Upper lobe of left lung (tissue), 4 donors: Measurements from ENCODE around the gene ELP5.
A peak's percentile ranks its signal among the peaks of the same experiment; 100 is the strongest.

Experiments used
- EP300 ChIP-seq, 4 donors: sonication (generic); formaldehyde crosslinking; IDR thresholded peaks; one replicate each; pipeline ENCODE4 v1.5.1; 2017; ENCODE audit warnings: antibody characterized with exemption in 4 of 4, control low read depth in 2 of 4
- POLR2A ChIP-seq, 4 donors: fragments of 450-650 bp; IDR thresholded peaks; one replicate each; pipeline ENCODE4 v1.5.1; 2016 to 2017; ENCODE audit warnings: antibody characterized with exemption in 4 of 4, mild to moderate bottlenecking in 2 of 4
- POLR2AphosphoS5 ChIP-seq, 2 donors: sonication (generic); formaldehyde crosslinking; IDR thresholded peaks; one replicate each; pipeline ENCODE4 v1.5.1; 2017; ENCODE audit warnings: antibody characterized with exemption in 2 of 2
- TF ChIP-seq, protein P1 (sequence below), 6 experiments: fragments of 450-650 bp in 4 of 6; fragments of 200-600 bp in 2 of 6; sonication (generic) in 2 of 6; IDR thresholded peaks; one replicate each; pipeline ENCODE4 v1.5.1; 2016 to 2019; ENCODE audit warnings: antibody characterized with exemption in 6 of 6

DNA sequence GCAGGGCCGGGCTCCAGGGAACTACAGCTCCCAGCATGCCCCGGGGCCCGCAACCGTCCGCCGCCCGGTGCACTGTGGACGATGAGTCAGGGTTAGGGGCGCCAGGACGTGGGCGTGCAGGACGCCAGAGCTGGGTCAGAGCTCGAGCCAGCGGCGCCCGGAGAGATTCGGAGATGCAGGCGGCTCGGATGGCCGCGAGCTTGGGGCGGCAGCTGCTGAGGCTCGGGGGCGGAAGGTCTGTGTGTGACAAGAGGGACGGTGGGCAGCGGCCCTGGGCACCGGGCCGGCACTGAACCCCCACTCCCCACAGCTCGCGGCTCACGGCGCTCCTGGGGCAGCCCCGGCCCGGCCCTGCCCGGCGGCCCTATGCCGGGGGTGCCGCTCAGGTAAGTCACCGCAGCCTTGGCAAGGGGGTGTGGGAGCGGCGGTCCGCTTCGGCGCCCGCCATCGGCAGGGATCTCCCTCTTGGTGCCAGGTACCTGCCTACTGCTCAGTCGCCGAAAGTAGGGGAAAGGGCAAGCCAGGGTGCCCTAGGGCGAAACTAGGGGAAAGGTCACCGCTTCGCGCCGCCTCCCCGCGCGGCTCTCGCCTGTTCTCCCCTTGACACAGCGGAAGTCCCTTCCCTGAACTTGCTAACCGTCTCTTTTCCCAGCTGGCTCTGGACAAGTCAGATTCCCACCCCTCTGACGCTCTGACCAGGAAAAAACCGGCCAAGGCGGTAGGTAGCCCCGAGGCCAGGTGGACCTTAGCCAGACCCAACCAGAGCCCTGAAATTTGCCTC is 32.0 kb upstream of the ELP5 start, which contains the start of the genes ACADVL and DLG4:
- TF ChIP-seq POLR2A (IDR thresholded peaks at IDR 0.05) (peak in 3 of 4 donors; percentile 70 to 95 (median 79)), POLR2AphosphoS5 (IDR thresholded peaks at IDR 0.05) (peak; percentile 91 to 97), EP300 (IDR thresholded peaks at IDR 0.05) (peak in 1 of 4 donors; percentile 38)
- TF ChIP-seq, protein P1, sequence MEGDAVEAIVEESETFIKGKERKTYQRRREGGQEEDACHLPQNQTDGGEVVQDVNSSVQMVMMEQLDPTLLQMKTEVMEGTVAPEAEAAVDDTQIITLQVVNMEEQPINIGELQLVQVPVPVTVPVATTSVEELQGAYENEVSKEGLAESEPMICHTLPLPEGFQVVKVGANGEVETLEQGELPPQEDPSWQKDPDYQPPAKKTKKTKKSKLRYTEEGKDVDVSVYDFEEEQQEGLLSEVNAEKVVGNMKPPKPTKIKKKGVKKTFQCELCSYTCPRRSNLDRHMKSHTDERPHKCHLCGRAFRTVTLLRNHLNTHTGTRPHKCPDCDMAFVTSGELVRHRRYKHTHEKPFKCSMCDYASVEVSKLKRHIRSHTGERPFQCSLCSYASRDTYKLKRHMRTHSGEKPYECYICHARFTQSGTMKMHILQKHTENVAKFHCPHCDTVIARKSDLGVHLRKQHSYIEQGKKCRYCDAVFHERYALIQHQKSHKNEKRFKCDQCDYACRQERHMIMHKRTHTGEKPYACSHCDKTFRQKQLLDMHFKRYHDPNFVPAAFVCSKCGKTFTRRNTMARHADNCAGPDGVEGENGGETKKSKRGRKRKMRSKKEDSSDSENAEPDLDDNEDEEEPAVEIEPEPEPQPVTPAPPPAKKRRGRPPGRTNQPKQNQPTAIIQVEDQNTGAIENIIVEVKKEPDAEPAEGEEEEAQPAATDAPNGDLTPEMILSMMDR (IDR thresholded peaks at IDR 0.05), result no peak
